Measurements from ENCODE around the gene ZNF536.

ZNF536 gene

DNA sequence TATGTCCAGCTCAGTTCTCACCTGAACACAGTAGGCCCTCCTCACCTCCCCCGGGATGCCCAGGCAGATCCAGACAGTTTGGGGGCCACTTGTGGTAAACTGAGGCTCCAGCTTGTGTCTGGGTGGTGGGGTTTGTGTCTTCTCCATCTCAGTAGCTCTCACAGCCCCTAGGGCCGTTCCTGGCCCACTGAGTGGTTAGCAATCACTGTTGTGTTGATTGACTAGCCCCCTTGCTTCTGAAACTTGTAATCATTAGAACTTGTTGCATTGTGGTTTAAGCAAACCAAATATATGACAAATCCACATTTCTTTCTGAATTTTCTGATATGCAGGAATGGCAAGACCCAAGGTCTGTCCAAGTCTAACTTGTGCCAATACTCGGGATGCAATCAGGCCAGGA is 13.9 kb upstream of the ZNF536 start:
- H3K4me3 ChIP-seq (ENCODE audit: low read depth, low read length): no peak overlapping the region
- no peak for DNase-seq (ENCODE audit: low read depth)
- TF ChIP-seq, protein P1, sequence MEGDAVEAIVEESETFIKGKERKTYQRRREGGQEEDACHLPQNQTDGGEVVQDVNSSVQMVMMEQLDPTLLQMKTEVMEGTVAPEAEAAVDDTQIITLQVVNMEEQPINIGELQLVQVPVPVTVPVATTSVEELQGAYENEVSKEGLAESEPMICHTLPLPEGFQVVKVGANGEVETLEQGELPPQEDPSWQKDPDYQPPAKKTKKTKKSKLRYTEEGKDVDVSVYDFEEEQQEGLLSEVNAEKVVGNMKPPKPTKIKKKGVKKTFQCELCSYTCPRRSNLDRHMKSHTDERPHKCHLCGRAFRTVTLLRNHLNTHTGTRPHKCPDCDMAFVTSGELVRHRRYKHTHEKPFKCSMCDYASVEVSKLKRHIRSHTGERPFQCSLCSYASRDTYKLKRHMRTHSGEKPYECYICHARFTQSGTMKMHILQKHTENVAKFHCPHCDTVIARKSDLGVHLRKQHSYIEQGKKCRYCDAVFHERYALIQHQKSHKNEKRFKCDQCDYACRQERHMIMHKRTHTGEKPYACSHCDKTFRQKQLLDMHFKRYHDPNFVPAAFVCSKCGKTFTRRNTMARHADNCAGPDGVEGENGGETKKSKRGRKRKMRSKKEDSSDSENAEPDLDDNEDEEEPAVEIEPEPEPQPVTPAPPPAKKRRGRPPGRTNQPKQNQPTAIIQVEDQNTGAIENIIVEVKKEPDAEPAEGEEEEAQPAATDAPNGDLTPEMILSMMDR (IDR thresholded peaks at IDR 0.05; ENCODE audit: low read depth, low read length, missing control alignments): no peak

DNA sequence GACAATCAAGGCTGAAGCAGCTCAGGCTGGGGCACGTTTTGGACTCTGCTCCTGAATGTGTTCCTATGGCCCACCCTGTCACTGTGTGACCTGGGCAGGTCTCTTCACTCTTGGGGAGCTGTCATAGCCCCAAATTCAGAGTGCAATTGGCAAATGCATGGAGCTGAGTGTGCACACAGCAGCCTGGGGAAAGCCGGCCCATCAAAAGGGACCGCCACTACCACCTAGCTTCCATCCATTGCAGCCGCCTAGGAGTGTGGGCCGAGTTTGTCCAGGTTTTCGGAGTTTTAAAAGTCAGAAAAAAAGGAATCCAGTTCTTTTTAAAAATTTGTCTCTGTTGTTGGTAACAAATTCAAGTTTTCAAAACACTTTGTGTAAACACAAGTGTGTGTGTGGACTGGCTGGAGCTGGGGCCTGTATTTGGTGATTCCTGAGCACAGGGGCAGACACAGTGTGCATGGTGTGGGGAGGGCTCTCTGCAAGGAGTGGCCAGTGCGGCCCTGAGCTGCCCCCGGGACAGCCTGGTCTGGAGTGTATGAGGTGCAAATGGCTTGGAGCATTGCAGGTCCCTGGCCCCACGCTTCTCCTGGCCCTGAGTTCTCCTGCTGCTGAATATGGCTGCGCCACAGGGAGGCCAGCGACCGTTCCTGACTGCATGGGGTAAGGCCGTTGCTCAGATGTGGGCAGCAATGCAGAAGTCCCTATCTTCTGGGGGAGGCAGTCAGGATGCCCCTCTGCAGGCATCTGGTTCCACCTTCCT is 13.2 kb upstream of the ZNF536 start:
- TF ChIP-seq, protein P1 (IDR thresholded peaks at IDR 0.05; ENCODE audit: low read depth, low read length, missing control alignments): no peak
- DNase-seq (ENCODE audit: low read depth): no peak
- no peak overlapping the region for H3K4me3 ChIP-seq (ENCODE audit: low read depth, low read length)

DNA sequence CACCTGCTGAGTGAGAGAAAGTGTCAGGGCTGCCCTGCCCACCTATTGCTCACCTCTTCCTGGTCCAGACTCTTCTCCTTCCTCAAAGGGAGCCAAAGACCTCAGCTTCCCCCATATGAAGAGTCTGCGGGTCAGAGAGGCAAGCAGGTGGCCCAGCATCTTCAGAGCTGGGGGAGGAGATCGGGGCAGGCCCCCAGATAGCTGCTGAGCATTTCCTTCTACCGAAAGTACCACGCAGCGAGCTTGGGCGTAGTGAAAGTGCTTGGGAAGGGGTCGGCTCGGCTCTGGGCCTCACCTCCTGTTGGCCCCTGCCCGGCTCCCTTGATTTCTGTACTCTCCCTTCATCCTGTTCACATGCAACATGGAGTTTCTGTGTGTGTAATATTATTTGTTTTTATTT is 12.2 kb upstream of the ZNF536 start:
- TF ChIP-seq, protein P1 (IDR thresholded peaks at IDR 0.05; ENCODE audit: low read depth, low read length, missing control alignments): no peak
- DNase-seq (ENCODE audit: low read depth): no peak
- no peak overlapping the region for H3K4me3 ChIP-seq (ENCODE audit: low read depth, low read length)

DNA sequence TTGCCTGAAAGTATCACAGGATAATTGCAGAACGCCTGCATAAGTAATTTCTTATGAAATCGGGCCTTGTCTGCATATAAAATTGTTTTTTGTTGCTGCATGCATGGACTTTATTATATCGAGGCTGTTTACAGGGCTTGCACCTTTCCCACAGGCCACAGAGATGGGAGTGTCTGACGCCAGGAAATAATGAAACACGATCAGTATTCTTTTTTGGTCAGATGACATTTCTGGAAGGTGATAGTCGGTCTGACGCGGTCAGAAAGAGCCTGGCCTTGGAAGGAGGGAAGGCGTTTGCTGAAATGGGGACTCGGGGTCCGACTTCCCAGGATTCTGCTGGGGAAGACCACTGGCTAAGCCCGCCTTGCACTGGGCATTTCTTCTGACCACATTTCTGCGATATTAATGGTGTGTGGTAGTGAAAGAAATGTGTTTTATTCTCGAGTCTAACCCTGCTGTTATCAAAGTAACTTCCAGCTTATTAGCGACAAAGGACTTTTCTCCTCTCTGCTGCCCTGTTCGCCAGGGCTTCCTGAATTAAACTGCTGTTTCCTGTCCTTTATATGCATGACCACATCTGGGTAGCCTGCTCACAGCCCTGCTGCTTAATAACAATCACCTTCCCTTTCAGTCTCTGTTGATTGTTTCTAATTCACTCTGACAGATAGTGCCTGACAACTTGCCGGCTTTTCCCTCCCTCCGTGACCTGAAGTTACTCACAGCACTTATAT is 11.6 kb upstream of the ZNF536 start:
- DNase-seq (ENCODE audit: low read depth): no peak
- TF ChIP-seq, protein P1 (IDR thresholded peaks at IDR 0.05; ENCODE audit: low read depth, low read length, missing control alignments): no peak
- no peak overlapping the region for H3K4me3 ChIP-seq (ENCODE audit: low read depth, low read length)

DNA sequence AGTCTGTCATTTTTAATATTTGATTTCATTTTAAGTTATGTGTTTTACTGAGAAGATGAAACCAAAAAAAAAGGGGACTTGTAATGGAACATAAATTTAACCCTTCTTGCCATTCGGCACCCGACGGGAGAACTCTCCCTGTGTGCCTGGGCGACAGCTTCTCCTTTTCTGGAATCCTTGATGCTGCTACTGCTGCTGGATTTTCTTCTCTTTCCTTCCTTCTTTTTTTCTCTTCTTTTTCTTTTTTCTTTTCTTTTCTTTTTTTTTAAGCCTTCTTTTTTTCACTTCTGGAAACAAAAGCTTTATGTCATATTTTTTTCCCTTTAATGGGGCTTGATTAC is 11.1 kb upstream of the ZNF536 start:
- DNase-seq (ENCODE audit: low read depth): no peak
- no peak overlapping the region for H3K4me3 ChIP-seq (ENCODE audit: low read depth, low read length)
- TF ChIP-seq, protein P1 (IDR thresholded peaks at IDR 0.05; ENCODE audit: low read depth, low read length, missing control alignments): no peak

DNA sequence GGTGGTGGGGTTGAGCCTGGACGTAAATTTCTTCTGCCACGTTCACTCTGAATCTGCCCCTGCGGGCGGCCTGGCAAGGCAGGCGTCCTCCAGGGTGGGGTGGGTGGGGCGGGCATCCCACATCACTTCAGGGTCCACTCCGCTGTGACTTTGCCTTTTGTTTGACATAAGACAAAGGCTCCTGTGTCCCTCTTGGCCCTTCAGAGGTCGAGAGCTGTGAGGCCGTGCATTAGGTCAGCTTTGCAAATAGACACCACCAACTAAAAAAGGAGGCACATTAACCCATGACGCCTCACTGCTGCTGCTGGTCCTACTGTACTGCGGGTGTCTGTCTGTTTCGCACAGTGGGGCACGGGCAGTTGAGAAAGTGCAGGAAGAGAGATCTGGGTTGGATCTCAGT is 10.5 kb upstream of the ZNF536 start:
- TF ChIP-seq, protein P1 (IDR thresholded peaks at IDR 0.05; ENCODE audit: low read depth, low read length, missing control alignments): no peak
- DNase-seq (ENCODE audit: low read depth): no peak
- no peak overlapping the region for H3K4me3 ChIP-seq (ENCODE audit: low read depth, low read length)

All from GM12864 (cell line).